Measurements from ENCODE around the gene CYP11A1.

CYP11A1 gene

DNA sequence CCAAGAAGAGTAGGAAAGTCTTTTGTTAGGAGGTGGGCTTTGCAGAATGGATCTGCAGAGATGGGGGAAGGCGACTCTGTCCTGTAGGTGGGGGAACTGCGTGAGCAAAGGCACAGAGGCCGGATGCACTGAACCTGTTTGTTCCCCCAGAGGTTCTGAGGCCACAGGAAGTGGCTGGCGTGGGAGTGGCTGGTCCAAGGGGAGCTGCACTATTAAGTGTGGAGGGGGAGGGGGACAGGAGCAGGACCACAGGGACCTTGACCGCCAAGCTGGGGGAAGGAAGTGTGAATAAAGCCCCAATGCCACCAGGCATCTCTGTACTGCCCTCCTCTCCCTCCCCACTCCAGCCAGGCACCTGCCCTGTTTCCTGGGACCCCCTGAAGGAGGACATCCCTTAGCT lies 51.8 kb downstream of the CYP11A1 start:
- DNase-seq (ENCODE audit: low read depth in 1 of 2, low spot score in 1 of 2): peak; percentile 33 to 76
- H3K4me3 ChIP-seq (replicated peaks; ENCODE audit: insufficient read depth, low read length): no peak overlapping the region
- TF ChIP-seq, protein P1, sequence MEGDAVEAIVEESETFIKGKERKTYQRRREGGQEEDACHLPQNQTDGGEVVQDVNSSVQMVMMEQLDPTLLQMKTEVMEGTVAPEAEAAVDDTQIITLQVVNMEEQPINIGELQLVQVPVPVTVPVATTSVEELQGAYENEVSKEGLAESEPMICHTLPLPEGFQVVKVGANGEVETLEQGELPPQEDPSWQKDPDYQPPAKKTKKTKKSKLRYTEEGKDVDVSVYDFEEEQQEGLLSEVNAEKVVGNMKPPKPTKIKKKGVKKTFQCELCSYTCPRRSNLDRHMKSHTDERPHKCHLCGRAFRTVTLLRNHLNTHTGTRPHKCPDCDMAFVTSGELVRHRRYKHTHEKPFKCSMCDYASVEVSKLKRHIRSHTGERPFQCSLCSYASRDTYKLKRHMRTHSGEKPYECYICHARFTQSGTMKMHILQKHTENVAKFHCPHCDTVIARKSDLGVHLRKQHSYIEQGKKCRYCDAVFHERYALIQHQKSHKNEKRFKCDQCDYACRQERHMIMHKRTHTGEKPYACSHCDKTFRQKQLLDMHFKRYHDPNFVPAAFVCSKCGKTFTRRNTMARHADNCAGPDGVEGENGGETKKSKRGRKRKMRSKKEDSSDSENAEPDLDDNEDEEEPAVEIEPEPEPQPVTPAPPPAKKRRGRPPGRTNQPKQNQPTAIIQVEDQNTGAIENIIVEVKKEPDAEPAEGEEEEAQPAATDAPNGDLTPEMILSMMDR (IDR thresholded peaks at IDR 0.05; ENCODE audit: insufficient read depth, low read length): no peak
- TF ChIP-seq, protein P2, sequence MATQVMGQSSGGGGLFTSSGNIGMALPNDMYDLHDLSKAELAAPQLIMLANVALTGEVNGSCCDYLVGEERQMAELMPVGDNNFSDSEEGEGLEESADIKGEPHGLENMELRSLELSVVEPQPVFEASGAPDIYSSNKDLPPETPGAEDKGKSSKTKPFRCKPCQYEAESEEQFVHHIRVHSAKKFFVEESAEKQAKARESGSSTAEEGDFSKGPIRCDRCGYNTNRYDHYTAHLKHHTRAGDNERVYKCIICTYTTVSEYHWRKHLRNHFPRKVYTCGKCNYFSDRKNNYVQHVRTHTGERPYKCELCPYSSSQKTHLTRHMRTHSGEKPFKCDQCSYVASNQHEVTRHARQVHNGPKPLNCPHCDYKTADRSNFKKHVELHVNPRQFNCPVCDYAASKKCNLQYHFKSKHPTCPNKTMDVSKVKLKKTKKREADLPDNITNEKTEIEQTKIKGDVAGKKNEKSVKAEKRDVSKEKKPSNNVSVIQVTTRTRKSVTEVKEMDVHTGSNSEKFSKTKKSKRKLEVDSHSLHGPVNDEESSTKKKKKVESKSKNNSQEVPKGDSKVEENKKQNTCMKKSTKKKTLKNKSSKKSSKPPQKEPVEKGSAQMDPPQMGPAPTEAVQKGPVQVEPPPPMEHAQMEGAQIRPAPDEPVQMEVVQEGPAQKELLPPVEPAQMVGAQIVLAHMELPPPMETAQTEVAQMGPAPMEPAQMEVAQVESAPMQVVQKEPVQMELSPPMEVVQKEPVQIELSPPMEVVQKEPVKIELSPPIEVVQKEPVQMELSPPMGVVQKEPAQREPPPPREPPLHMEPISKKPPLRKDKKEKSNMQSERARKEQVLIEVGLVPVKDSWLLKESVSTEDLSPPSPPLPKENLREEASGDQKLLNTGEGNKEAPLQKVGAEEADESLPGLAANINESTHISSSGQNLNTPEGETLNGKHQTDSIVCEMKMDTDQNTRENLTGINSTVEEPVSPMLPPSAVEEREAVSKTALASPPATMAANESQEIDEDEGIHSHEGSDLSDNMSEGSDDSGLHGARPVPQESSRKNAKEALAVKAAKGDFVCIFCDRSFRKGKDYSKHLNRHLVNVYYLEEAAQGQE (IDR thresholded peaks at IDR 0.05; ENCODE audit: insufficient replicate concordance, low read depth): no peak
- TF ChIP-seq SPI1 (IDR thresholded peaks at IDR 0.05; ENCODE audit: borderline replicate concordance, low read depth) (no peak), GABPA (IDR thresholded peaks at IDR 0.05; ENCODE audit: low read depth) (no peak)
- H3K27me3 ChIP-seq (ENCODE audit: insufficient read depth, poor library complexity, severe bottlenecking): no peaks in the 10 kb centered on the region
- H3K27ac ChIP-seq (replicated peaks): no peak overlapping the region

DNA sequence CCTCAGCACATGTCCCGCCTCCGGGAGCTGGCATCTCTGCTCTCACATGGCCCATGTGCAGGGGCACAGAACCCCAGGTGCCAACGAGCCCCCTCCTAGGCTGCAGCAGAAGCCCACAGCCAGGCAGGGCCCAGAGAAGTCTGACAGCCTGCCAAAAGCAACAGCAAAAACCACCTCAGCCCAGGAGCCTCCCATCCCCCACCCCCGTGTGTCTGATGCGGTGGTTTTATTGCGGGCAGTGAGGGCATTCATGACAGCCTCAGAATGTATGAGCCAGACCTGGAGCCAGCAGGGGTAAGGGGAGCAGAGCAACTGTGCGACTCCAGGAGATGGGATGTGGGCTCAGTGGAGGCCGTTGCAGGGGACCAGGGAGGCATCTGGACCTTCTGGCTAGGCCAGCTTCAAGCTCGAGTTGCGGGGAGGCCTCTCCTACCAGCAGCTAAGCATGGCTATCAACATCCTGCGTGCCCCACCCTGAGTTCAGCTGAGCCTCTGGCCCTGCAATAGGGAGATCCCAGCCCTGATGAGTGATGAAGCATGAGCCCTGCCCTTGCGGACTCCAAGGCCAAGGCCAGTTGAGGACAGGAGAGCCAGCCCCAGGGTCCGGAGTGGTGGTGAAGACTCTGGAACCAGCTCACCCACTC lies 52.5 kb downstream of the CYP11A1 start:
- TF ChIP-seq POLR2AphosphoS5 (IDR thresholded peaks at IDR 0.05; ENCODE audit: low read depth) (no peak), SPI1 (IDR thresholded peaks at IDR 0.05; ENCODE audit: borderline replicate concordance, low read depth) (no peak), GABPA (IDR thresholded peaks at IDR 0.05; ENCODE audit: low read depth) (no peak)
- TF ChIP-seq, protein P1 (IDR thresholded peaks at IDR 0.05; ENCODE audit: insufficient read depth, low read length): no peak
- TF ChIP-seq, protein P2 (IDR thresholded peaks at IDR 0.05; ENCODE audit: insufficient replicate concordance, low read depth): no peak
- no peak for DNase-seq (ENCODE audit: low read depth in 1 of 2, low spot score in 1 of 2)
- H3K4me3 ChIP-seq (replicated peaks; ENCODE audit: insufficient read depth, low read length): no peak overlapping the region
- H3K27ac ChIP-seq (replicated peaks): no peak overlapping the region
- H3K27me3 ChIP-seq (ENCODE audit: insufficient read depth, poor library complexity, severe bottlenecking): no peaks in the 10 kb centered on the region

DNA sequence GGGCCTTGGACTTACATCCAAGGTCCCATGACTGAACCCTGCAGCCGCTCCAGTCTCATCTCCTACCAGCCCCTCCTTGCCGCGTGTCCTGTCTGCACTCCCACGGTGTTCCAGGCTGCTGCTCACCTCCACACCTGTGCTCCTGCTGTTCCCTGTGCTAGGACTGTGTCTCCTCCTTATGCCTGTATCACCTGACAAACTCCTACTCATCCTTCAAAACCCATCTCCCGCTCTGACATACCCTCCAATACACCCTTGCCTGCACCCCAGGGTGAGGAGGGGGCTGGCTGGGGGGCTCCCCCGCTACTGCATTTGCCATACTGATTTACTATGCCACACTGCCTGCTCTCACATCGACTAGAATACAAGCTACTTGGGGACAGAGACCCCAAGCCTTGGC lies 53.6 kb downstream of the CYP11A1 start:
- TF ChIP-seq, protein P2 (IDR thresholded peaks at IDR 0.05; ENCODE audit: insufficient replicate concordance, low read depth): no peak
- TF ChIP-seq GABPA (IDR thresholded peaks at IDR 0.05; ENCODE audit: low read depth): no peak
- no peak for TF ChIP-seq SPI1 (IDR thresholded peaks at IDR 0.05; ENCODE audit: borderline replicate concordance, low read depth)
- Histone ChIP-seq H3K4me3 (replicated peaks; ENCODE audit: insufficient read depth, low read length) (no peak overlapping the region), H3K27me3 (ENCODE audit: insufficient read depth, poor library complexity, severe bottlenecking) (no peaks in the 10 kb centered on the region), H3K27ac (replicated peaks) (no peak overlapping the region)
- DNase-seq (ENCODE audit: low read depth in 1 of 2, low spot score in 1 of 2): no peak

All from HL-60 (cell line).